DOHH2 (cell line): ENCODE data around the gene ZMIZ1.

Experiments
- H3F3A ChIP-seq: fragments of 200-600 bp; sonication (generic), shearing (Covaris generic); 2 replicates; pipeline ENCODE4 v1.6.0; 2016; ENCODE audit warnings: antibody characterized with exemption, mild to moderate bottlenecking; ENCODE audit not compliant: control insufficient read depth, insufficient read depth
- H3K27ac ChIP-seq: fragments of 200-600 bp; sonication (generic); 2 replicates; pipeline ENCODE4 v1.5.1; 2014; ENCODE audit warnings: low read depth, mild to moderate bottlenecking, low read length, moderate library complexity
- H3K27me3 ChIP-seq: fragments of 200-600 bp; sonication (generic); 2 replicates; pipeline ENCODE4 v1.6.1; 2014; ENCODE audit warnings: mild to moderate bottlenecking, low read length, mixed read lengths; ENCODE audit not compliant: control insufficient read depth
- H3K36me3 ChIP-seq: fragments of 200-600 bp; sonication (generic); 2 replicates; pipeline ENCODE4 v1.6.1; 2014; ENCODE audit warnings: mild to moderate bottlenecking, low read length, moderate library complexity, mixed read lengths; ENCODE audit not compliant: control insufficient read depth
- H3K4me1 ChIP-seq: fragments of 200-600 bp; sonication (generic); 2 replicates; pipeline ENCODE4 v1.6.1; 2014; ENCODE audit warnings: mild to moderate bottlenecking, low read length, mixed read lengths; ENCODE audit not compliant: control insufficient read depth
- H3K4me2 ChIP-seq: fragments of 200-600 bp; sonication (generic); 2 replicates; pipeline ENCODE4 v1.6.0; 2014; ENCODE audit warnings: mild to moderate bottlenecking, low read length, moderate library complexity
- H3K4me3 ChIP-seq: fragments of 200-600 bp; sonication (generic); 2 replicates; pipeline ENCODE4 v1.5.1; 2014; ENCODE audit warnings: mild to moderate bottlenecking, low read length, mixed read lengths
- H3K79me2 ChIP-seq: fragments of 200-600 bp; sonication (generic); 2 replicates; pipeline ENCODE4 v1.6.1; 2014; ENCODE audit warnings: mild to moderate bottlenecking, low read length, mixed read lengths; ENCODE audit not compliant: control insufficient read depth
- H3K9me2 ChIP-seq: fragments of 200-600 bp; sonication (generic); replicated peaks from 2 replicates; pipeline ENCODE4 v1.6.1; 2014; ENCODE audit warnings: mild to moderate bottlenecking, low read length, mixed read lengths; ENCODE audit not compliant: control insufficient read depth
- H3K9me3 ChIP-seq: fragments of 200-600 bp; sonication (generic); 2 replicates; pipeline ENCODE4 v1.6.1; 2014; ENCODE audit warnings: antibody characterized with exemption, low read length, mixed read lengths; ENCODE audit not compliant: control insufficient read depth, insufficient read depth
- H4K20me1 ChIP-seq: fragments of 200-600 bp; sonication (generic); 2 replicates; pipeline ENCODE4 v1.6.0; 2014; ENCODE audit warnings: low read depth, mild to moderate bottlenecking, antibody characterized with exemption, low read length, moderate library complexity; ENCODE audit not compliant: control insufficient read depth, insufficient read depth
- CTCF ChIP-seq: fragments of 200-600 bp; sonication (generic); IDR thresholded peaks from one replicate; pipeline ENCODE4 v1.5.1; 2014; ENCODE audit warnings: antibody characterized with exemption, mild to moderate bottlenecking, low read depth, low read length; ENCODE audit not compliant: poor library complexity, severe bottlenecking
- EZH2phosphoT487 ChIP-seq: fragments of 200-600 bp; sonication (generic); IDR thresholded peaks from 2 replicates; pipeline ENCODE4 v1.6.1; 2017; ENCODE audit warnings: borderline replicate concordance, mild to moderate bottlenecking, antibody characterized with exemption, low read length, moderate library complexity, mixed read lengths

The ZMIZ1 gene

GRCh38 chr10:79320316-79320715, 251.6 kb downstream of the ZMIZ1 start:
- no peak overlapping the region for H3K4me2 ChIP-seq

DNA sequence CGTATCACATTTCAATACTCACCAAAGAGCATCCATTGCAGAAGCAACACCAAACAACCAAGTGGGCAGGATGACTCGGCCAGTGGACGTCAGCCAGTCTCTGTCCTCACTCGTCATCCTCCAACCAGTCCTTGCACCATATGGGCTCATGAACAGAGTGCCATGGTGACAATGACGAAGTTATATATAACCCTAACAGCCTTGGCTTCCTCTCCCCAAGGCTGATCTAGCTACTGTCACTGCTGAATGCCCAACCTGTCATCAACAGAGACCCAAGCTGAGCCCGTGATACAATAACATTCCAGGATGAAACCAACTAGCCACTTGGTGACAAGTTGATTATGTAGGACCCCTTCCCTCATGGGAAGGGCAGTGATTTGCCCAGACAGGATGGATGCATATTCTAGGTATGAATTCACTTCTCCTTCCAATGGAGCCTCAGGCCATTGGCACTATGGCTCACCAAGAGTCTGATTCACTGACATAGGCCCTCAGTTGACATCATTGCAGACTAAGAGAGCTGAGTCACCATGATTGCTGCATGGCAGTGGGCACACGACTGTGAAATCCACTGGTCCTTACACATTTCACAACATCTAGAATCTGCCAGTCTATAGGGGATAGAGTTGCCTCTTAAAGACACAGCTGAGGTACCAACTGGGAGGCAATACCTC, 252.2 kb downstream of the ZMIZ1 start:
- no peak overlapping the region for H3K27ac ChIP-seq
- H3K79me2 ChIP-seq = no peaks in the 10 kb centered on the region
- H3K36me3 ChIP-seq = no peaks in the 10 kb centered on the region
- H4K20me1 ChIP-seq = no peaks in the 10 kb centered on the region
- H3K9me2 ChIP-seq = no peaks in the 10 kb centered on the region
- no peak overlapping the region for H3K4me2 ChIP-seq
- no peaks in the 10 kb centered on the region for H3K9me3 ChIP-seq
- H3K4me1 ChIP-seq = peaks cover 18% of the 10 kb centered on the region
- H3K27me3 ChIP-seq = peaks cover 21% of the 10 kb centered on the region
- no peaks in the 10 kb centered on the region for H3F3A ChIP-seq
- H3K4me3 ChIP-seq = no peak overlapping the region
- TF ChIP-seq CTCF = no peak
- TF ChIP-seq EZH2phosphoT487 = no peak

More at GRCh38 chr10:79320316-79320715, 251.6 kb downstream of the ZMIZ1 start:
- no peaks in the 10 kb centered on the region for H3K79me2 ChIP-seq
- H3K4me1 ChIP-seq = peaks cover 18% of the 10 kb centered on the region
- H3K36me3 ChIP-seq = no peaks in the 10 kb centered on the region
- H3F3A ChIP-seq = 0 out of 2 replicates have a peak, but pooled peaks cover 2% of the 10 kb centered on the region
- H3K27ac ChIP-seq = no peak overlapping the region
- no peaks in the 10 kb centered on the region for H3K9me3 ChIP-seq
- TF ChIP-seq CTCF = no peak
- TF ChIP-seq EZH2phosphoT487 = no peak
- no peaks in the 10 kb centered on the region for H4K20me1 ChIP-seq
- no peak overlapping the region for H3K4me3 ChIP-seq
- H3K9me2 ChIP-seq = no peaks in the 10 kb centered on the region
- peaks cover 21% of the 10 kb centered on the region for H3K27me3 ChIP-seq

DNA sequence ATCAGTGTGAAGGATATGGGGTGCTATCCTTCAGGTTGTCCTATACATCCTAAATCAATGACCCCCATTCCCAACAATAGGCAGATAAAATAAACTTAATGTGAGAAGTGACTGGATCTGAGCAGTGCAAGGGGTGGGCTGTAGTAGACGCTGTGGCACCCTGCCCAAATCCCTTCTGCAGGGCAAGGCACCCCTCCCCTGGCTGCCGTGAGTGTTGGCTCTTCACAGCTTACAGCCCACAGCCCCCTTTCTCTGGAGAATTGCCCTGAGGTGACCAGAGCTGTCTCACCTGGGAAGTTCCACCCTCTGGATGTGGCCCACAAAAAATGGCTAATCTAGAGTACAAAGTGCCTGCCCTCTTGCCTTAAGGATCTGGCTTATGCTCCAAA, 252.7 kb downstream of the ZMIZ1 start:
- no peak overlapping the region for H3K4me3 ChIP-seq
- no peaks in the 10 kb centered on the region for H4K20me1 ChIP-seq
- TF ChIP-seq CTCF (no peak), EZH2phosphoT487 (no peak)
- no peaks in the 10 kb centered on the region for H3K79me2 ChIP-seq
- H3K9me3 ChIP-seq = no peaks in the 10 kb centered on the region
- no peak overlapping the region for H3K4me2 ChIP-seq
- no peaks in the 10 kb centered on the region for H3K9me2 ChIP-seq
- peaks cover 21% of the 10 kb centered on the region for H3K27me3 ChIP-seq
- H3K36me3 ChIP-seq = no peaks in the 10 kb centered on the region
- H3K27ac ChIP-seq = no peak overlapping the region
- H3K4me1 ChIP-seq = peaks cover 16% of the 10 kb centered on the region
- H3F3A ChIP-seq = no peaks in the 10 kb centered on the region
